Neuron (in vitro differentiated cells): ENCODE data around the gene CBX8.
A peak's percentile ranks its signal among the peaks of the same experiment; 100 is the strongest.

Experiments used
- H2AFZ ChIP-seq: one replicate; pipeline ENCODE4 v1.6.1; 2013; ENCODE audit warnings: low read depth, mild to moderate bottlenecking, inconsistent platforms, low read length, moderate library complexity
- H3K27me3 ChIP-seq: one replicate; pipeline ENCODE4 v1.6.1; 2013; ENCODE audit warnings: low read length; ENCODE audit not compliant: insufficient read depth
- H3K36me3 ChIP-seq: one replicate; pipeline ENCODE4 v1.6.1; 2013; ENCODE audit warnings: low read length; ENCODE audit not compliant: insufficient read depth
- H3K4me1 ChIP-seq: one replicate; pipeline ENCODE4 v1.6.1; 2013; ENCODE audit warnings: low read length; ENCODE audit not compliant: insufficient read depth
- H3K4me3 ChIP-seq: 2 replicates; pipeline ENCODE4 v1.5.1; 2013; ENCODE audit warnings: mild to moderate bottlenecking, low read length, moderate library complexity
- H3K9me3 ChIP-seq: one replicate; pipeline ENCODE4 v1.6.1; 2013; ENCODE audit warnings: low read length

Gene CBX8

DNA sequence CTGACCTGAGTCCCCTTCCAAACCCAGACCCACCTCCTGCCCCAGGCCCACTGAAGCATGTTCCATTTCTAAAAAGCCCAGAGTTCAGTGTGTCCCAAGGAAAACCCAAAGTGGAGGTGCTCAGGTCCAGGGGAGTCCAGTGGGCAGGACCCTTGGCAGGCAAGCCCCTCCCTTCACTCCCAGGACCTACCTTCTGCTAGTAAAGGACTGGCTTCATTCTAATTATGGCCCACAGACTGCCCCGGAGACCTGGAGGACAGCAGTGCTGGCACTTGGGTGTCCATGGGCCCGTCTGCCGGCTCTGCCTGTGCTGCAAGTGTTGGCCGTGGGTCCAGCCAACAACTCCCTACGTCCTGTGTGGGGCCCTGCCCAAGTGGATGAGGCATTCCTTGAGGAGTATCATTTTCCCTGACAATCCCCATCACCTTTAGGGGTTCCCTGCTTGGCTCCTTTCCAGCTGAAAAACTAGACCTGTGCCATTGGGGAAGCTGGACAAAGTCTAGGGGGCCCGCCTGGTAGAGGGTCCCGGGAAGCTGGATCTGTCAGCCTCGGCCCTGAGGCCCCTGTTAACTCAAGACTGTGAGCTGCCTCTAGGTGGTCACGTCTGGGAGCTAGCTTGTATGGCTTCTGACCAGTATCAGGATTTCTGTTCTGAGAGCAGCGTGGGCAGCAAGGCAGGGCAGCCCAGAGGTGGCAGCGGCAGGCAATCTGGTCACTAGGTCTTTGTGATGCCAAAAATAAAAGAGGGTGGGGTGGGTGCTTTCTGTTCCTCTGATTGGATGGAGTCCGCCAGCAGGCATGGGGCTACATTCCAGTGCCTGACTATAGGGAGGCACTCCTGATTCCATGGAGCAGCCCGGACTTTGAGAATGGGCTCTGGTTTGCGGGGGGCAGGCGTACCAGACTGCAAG lies 10.7 kb downstream of the CBX8 start:
- H3K27me3 ChIP-seq: peaks cover 12% of the 10 kb centered on the region
- no peak overlapping the region for H3K4me3 ChIP-seq
- no peak overlapping the region for H2AFZ ChIP-seq
- peaks cover 40% of the 10 kb centered on the region for H3K36me3 ChIP-seq
- peaks cover 28% of the 10 kb centered on the region for H3K4me1 ChIP-seq
- peaks cover 5% of the 10 kb centered on the region for H3K9me3 ChIP-seq

DNA sequence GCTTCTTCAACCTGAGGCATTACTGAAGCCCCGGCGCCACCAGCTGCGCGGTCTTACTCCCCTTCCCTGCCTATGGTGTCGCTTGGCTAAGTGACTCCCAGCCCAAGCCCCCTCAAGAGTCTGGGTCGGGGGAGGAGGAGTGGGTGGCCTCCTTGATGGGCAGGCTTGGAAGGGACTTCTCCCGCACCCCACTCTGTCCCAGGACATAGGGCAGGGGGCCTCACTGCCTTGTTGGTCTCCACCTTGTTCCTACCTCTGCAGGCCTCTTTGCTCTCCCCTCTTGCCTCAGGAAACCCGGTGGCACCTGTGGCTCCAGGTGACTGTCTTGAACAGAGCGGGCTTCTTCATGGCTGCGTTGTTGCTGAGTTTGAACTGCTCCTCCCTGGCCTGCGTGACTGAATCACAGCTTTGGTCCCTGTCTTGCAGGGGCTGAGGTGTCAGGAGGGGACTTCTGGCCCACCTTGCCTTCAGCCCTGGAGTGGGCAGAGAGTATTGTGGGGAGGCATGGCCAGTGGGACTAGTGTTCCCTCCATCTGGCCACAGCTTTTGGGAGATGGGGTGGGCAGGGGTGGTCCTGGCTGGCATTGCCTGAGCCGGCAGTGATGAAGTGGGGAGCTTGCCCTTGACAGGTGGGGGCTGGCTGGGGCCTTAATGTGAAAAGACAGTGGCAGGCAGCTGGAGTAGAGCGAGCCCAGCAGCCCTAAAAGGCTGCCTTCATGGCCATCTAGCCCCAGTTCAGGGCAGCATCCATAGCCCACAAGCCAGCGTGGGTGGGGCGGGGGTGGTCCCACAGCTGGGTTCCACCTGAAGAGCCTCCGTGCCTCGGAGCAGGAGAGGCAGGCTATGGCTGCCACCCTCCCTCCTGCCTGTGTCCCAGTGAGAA lies 11.6 kb downstream of the CBX8 start:
- H3K4me3 ChIP-seq: no peak overlapping the region
- peaks cover under 1% of the 10 kb centered on the region for H3K9me3 ChIP-seq
- peaks cover 49% of the 10 kb centered on the region for H3K36me3 ChIP-seq
- H3K4me1 ChIP-seq: peaks cover 26% of the 10 kb centered on the region
- peaks cover 3% of the 10 kb centered on the region for H3K27me3 ChIP-seq
- no peak overlapping the region for H2AFZ ChIP-seq

DNA sequence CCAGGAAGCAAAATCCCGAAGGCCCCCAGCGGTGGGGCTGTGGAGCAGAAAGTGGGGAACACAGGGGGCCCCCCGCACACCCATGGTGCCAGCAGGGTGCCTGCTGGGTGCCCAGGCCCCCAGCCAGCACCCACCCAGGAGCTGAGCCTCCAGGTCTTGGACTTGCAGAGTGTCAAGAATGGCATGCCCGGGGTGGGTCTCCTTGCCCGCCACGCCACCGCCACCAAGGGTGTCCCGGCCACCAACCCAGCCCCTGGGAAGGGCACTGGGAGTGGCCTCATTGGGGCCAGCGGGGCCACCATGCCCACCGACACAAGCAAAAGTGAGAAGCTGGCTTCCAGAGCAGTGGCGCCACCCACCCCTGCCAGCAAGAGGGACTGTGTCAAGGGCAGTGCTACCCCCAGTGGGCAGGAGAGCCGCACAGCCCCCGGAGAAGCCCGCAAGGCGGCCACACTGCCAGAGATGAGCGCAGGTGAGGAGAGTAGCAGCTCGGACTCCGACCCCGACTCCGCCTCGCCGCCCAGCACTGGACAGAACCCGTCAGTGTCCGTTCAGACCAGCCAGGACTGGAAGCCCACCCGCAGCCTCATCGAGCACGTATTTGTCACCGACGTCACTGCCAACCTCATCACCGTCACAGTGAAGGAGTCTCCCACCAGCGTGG lies 12.4 kb downstream of the CBX8 start:
- peaks cover 56% of the 10 kb centered on the region for H3K36me3 ChIP-seq

DNA sequence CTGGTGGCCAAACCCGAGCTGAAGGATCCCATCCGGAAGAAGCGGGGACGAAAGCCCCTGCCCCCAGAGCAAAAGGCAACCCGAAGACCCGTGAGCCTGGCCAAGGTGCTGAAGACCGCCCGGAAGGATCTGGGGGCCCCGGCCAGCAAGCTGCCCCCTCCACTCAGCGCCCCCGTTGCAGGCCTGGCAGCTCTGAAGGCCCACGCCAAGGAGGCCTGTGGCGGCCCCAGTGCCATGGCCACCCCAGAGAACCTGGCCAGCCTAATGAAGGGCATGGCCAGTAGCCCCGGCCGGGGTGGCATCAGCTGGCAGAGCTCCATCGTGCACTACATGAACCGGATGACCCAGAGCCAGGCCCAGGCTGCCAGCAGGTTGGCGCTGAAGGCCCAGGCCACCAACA lies 13.0 kb downstream of the CBX8 start:
- no peak overlapping the region for H3K4me3 ChIP-seq
- H3K9me3 ChIP-seq: no peaks in the 10 kb centered on the region
- peaks cover 30% of the 10 kb centered on the region for H3K4me1 ChIP-seq
- H3K36me3 ChIP-seq: peaks cover 57% of the 10 kb centered on the region
- no peak overlapping the region for H2AFZ ChIP-seq
- no peaks in the 10 kb centered on the region for H3K27me3 ChIP-seq

More for the DNA sequence above, 12.4 kb downstream of the CBX8 start:
- Histone ChIP-seq H3K27me3 (no peaks in the 10 kb centered on the region), H3K4me1 (peaks cover 32% of the 10 kb centered on the region), H2AFZ (no peak overlapping the region), H3K9me3 (no peaks in the 10 kb centered on the region), H3K4me3 (no peak overlapping the region)

DNA sequence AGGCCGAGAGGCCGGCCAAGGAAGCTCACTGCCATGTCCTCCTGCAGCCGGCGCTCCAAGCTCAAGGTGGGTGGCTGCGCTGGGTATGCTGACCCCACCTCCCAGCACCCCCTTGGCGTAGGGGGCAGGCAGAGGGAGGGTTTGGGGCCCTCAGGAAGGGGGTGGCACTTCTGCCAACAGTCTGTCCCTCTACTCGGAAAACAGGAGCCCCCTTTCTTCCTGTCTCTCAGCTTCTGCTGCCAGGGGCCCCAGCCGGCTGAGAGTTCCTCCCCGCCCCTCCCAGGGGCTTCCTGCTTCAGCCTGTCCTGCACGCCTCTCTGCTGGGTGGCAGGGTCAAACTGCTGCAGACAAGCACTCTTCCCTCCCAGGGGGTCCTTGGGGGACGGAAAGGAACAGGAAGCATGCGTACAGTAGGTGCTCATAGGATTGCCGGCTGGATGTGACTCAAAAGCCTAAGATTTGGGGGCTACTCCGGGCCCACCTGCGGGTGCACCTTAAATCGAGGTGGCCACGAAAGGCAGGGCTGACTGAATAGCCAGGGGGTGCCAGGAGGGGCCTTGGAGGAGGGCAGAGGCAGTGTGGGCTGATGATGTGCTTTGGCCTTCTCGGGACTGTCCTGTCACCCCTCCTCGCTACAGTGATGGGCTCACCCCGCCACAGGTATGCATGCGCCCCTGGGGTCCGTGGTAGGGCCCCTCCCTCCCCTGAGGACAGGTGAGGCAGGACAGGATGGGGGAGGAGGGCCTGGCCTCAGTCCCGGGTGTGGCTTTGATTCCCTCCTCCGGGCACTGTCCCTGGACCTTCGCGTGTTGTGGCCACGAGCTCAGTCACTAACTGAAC lies 14.9 kb downstream of the CBX8 start:
- Histone ChIP-seq H3K4me3 (no peak overlapping the region), H3K27me3 (no peaks in the 10 kb centered on the region), H2AFZ (no peak overlapping the region), H3K9me3 (no peaks in the 10 kb centered on the region), H3K36me3 (peaks cover 57% of the 10 kb centered on the region), H3K4me1 (peaks cover 20% of the 10 kb centered on the region)

DNA sequence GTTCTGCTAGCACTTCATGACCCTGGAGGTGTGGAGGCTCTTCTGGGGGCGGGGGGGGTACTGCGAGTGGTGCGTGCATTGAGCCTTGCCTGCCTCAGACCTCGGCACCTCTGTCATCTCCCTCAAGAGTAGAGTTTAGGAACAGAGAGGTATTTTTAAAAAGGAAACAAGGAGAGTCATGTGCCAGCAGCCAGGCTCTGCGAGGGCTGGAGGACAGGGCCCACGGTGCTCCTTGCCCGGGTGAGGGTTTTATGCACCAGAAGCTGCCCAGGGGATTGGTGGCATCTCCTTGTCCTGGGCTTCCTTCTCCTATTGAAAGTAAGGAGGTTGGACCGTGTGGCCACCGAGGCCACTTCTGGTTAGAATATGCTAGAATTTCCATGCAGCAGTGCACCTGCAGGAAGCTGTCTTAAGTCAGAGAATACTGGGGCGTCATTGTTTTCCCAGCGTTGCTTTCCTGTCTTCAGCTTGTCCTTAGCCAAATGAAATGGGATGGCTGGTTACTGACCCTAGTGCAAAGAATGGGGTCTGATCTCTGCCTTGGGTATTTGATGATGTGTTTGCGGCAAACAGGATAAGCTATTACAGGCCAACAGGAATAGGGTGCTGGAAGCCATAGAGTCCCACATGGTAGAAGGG lies 15.7 kb downstream of the CBX8 start:
- Histone ChIP-seq H3K4me1 (peaks cover 26% of the 10 kb centered on the region), H3K9me3 (no peaks in the 10 kb centered on the region), H3K4me3 (no peak overlapping the region), H3K36me3 (peaks cover 57% of the 10 kb centered on the region), H3K27me3 (no peaks in the 10 kb centered on the region), H2AFZ (no peak overlapping the region)

DNA sequence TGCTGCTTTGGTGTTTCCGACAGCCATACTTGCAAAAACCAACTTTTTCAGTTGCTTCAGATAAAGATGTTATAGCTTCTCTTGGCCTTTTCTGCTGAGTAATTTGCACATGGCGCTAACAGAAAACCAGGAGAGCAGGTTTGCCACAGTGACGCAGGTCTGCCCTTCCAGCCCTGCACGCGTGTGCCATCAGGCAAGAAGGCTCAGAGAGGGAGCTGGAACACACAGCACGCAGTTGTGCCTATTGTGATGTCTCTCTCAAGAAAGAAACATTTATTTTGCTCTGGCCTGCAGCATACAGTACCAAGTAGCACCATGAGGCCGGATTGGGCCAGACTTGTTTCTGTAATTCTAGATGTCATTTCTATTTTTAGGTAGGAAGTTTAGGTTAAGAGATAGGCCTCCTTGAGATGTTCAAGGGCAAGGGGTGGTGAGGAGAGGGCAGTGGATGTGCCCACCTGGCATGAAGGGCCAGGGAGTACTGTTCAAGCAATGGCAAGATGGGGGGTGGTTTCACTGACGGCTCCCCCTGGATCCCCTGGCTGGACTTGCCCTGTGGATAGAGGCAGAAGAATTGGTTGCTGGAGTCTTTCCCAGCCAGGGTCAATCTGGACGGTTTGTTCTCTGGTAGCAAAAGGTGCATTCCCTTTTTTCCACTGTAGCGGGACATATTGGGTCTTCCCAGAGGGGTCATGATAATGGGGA lies 17.1 kb downstream of the CBX8 start:
- Histone ChIP-seq H3K36me3 (peaks cover 51% of the 10 kb centered on the region), H2AFZ (no peak overlapping the region), H3K4me3 (peak overlapping the region; percentile 59), H3K9me3 (no peaks in the 10 kb centered on the region), H3K4me1 (peaks cover 35% of the 10 kb centered on the region), H3K27me3 (no peaks in the 10 kb centered on the region)

DNA sequence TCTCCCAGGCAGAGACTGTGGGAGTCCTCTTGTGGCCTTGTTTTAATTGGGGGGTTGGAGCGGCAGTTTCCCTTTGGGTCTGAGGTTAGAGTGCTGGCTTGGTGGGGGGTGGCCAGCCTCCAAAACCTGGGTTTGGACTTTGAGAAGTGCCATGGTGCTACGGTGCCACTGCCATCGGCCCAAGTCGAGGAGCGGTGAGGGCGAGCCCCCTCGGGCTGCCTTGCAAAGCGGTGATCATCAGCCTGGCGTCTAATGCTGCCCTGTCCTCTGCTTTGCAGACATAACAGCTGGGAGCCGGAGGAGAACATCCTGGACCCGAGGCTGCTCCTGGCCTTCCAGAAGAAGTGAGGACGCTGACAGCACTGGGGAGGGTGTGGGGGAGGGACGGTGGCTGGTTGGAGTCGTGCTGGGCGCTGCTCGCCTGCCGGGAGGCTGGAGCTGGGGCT lies 17.8 kb downstream of the CBX8 start:
- Histone ChIP-seq H3K27me3 (no peaks in the 10 kb centered on the region), H3K4me1 (peaks cover 35% of the 10 kb centered on the region), H2AFZ (peak overlapping the region; percentile 78), H3K4me3 (peak overlapping the region; percentile 59), H3K9me3 (no peaks in the 10 kb centered on the region), H3K36me3 (peaks cover 44% of the 10 kb centered on the region)

DNA sequence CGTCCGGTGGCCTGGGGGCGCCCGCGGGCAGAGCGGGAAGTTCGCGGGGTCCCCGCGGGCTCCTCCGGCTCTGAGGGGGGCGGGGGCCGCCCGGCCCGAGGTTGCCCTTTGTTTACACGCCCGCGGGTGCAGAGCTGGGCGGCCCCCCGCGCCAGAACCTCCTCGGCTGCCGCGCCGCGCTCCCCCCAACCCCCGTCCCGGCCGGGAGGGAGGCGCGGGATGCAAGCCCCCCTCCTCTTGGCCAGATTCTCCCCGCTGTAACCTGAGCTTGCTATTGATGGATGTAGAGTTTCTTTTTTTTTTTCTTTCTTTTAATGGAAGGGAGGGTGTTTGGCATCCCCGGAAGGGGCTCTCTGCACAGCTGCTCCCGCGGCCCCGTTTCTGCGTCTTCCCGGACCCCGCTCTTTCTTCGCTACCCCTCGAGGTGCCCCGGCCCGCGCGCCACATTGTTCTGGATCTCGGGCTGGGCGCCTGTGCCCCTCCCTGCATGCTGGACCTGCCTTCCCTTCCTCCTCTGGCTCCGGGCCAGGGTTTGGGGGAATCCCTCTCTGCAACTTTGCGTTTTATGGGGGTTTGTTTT lies 18.3 kb downstream of the CBX8 start:
- Histone ChIP-seq H3K4me1 (peaks cover 35% of the 10 kb centered on the region), H3K36me3 (peaks cover 39% of the 10 kb centered on the region), H3K4me3 (peak overlapping the region; percentile 59), H3K27me3 (no peaks in the 10 kb centered on the region), H2AFZ (peak overlapping the region; percentile 78), H3K9me3 (no peaks in the 10 kb centered on the region)

DNA sequence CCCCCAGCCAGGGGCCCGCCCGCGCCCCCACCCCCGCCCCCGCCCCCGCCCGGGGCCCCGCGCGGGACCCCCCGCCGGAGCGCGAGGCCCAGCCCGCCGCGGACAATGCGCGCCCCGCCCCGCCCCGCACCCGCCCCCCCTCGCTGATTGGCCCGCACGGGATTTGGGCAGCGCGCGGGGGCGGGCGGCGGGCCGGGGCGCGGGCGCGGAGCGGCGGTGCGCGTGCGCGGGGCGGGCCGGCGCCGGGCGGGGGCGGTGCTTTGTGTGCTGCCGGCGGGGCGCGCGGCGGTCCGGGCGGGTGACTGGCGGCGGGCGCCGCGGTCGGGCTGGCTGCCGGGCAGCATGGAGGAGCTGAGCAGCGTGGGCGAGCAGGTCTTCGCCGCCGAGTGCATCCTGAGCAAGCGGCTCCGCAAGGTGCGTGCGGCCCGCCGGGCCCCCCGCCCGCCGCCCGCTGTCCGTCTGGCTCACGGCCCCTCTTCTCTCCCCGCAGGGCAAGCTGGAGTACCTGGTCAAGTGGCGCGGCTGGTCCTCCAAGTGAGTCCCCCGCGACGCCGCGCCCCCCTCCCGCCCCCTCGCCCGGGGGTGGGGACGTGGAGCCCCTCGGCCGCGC lies 18.9 kb downstream of the CBX8 start, which contains the start of gene CBX2:
Gene CBX2 (plus strand): TSS at position 255 of the 610 bp plus-strand sequence. CDS start 88 bp downstream, at position 343.
- Histone ChIP-seq H2AFZ (peak within 1 kb of the TSS; percentile 78), H3K4me3 (peak within 1 kb of the TSS; percentile 59), H3K4me1 (peaks cover 35% of the 10 kb centered on the region), H3K9me3 (no peaks in the 10 kb centered on the region), H3K36me3 (peaks cover 36% of the 10 kb centered on the region), H3K27me3 (no peaks in the 10 kb centered on the region)
